NCI-H1694 treated with DMSO at 0.1 percent for 48 hours (cell line): ENCODE data around the gene REC8.

Experiments used
- DNase-seq: peaks from one replicate; lab custom pipeline; 2025; lab: John Stamatoyannopoulos, UW

The REC8 gene, protein sequence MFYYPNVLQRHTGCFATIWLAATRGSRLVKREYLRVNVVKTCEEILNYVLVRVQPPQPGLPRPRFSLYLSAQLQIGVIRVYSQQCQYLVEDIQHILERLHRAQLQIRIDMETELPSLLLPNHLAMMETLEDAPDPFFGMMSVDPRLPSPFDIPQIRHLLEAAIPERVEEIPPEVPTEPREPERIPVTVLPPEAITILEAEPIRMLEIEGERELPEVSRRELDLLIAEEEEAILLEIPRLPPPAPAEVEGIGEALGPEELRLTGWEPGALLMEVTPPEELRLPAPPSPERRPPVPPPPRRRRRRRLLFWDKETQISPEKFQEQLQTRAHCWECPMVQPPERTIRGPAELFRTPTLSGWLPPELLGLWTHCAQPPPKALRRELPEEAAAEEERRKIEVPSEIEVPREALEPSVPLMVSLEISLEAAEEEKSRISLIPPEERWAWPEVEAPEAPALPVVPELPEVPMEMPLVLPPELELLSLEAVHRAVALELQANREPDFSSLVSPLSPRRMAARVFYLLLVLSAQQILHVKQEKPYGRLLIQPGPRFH

DNA sequence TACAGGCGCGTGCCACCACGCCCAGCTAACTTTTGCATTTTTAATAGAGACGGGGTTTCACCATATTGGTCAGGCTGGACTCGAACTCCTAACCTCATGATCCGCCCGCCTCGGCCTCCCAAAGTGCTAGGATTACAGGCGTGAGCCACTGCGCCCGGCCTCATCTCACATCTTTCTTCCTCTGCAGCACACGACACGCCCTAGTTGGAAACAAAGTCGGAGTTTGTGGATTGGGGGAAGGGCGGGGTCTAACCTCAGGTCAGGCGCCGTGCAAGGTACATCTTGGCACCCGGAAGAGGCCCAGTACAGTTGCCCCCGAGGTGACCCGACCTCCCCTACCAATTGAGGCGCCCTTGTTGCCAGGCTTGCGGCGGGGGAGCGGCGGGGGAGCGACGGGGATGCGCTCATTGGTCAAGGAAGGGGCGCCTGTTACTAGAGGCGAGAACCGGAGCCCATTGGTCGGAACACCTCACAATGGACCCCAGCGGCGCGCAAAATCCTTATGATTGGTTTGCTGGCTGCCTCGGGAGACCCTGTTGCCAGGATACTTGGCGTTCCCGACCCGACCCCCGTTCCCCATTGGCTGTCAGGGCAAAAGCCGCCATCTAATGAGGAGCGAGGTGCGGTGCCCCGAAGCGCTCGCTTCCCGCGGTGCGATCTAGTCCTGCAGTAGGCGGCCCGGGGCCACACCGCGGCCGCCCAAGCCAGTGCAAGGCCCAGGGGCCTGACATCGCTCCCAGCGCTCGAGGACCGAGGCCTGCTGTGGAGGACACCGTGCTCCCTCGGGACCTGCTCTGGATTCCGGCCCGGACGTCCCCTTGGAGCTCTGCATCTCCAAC, at the start of gene REC8:
REC8 (plus strand) TSS at position 659 of the 839 bp plus-strand sequence. CDS start 473 bp downstream, outside the sequence.
- peak; percentile 98 for DNase-seq

DNA sequence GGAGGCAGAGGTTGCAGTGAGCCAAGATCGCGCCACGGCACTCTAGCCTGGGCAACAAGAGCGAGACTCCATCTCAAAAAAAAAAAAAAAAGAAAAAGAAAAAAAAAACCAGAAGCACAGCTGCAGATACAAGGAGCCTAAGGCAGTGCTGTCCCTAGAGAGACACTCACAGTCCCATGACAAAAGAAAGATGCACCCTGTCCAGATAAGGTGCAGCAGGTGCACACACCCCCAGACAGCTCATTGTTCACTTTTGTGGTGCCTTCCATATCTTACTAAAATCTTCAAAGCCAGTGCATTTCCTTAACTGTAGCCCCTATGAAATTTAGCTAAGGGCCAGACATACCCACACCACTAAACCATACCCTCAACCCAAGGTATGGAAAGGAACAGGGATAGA, 49.5 kb upstream of the REC8 start:
- DNase-seq = no peak

DNA sequence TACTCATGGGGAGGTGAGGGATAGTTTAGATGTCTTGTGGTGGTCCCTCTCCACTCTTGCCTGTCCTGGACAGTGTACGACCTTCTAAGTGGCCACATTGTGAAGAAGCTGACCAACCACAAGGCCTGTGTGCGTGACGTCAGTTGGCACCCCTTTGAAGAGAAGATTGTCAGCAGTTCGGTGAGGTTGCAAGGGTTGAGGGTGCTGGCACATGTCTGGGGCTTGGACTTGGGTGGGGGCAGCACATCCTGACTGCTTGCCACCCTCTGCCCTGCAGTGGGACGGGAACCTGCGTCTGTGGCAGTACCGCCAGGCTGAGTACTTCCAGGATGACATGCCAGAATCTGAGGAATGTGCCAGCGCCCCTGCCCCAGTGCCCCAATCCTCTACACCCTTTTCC, 49.0 kb upstream of the REC8 start:
- DNase-seq = no peak

DNA sequence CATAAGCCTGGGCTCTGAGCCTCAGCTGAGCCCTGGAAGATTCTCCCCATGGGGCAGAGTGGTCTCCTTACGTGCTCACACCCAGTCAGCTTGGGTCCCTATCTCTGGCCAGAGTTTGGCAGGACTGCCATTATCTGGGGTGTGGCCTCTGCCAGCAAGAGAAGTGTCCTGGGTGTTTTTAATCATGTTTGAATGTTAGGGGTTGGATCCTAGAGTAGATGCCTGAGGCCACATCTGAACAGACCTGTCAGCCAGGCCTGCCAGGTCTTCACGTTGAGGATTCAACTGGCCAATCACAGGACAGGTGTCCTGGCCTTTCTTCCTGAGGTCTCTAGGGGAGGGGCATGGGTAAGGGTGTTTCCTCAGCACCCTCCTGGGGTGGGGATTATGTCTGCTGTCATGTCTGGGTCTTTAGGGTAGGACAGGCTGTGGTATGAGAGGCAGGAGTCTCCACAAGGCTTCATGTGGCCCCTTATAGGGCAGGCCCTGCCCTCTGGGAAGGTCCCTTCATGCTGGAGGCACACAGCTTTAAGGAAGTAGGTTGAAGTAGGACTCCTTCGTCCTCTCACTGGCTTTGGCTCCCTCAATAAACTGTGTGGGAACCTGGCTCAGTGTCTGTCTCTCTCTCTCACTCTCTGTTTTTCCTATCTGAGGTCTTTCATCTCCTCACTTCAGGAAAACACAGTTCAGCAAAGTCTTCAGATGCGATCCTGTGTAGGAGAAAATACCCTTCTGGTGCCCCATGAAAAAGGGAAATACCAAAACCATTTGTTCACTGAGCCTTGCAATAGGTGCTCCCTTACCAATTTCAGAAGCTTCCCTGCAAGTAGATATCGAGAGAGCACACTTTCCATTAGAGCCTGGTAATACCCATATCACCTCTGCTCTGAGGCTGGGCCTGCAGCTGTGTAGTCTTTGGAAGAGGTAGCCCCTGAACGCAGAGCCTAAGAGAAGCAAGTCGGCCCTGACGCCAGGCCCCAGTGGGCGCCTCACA, 48.2 kb upstream of the REC8 start:
- no peak for DNase-seq

DNA sequence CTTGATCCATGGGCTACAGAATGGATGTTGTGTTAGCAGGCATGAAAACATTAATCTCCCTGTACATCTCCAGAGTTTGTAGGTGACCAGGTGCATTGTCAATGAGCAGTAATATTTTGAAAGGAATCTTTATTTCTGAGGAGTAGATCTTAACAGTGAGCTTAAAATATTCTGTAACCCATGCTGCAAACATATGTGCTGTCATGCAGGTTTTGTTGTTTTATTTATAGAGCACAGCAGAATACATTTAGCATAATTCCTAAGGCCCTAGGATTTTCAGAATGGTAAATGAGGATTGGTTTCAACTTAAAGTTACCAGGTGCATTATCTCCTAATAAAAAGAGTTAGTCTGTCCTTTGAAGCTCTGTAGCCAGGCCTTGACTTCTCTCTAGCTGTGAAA, 44.9 kb upstream of the REC8 start:
- no peak for DNase-seq

DNA sequence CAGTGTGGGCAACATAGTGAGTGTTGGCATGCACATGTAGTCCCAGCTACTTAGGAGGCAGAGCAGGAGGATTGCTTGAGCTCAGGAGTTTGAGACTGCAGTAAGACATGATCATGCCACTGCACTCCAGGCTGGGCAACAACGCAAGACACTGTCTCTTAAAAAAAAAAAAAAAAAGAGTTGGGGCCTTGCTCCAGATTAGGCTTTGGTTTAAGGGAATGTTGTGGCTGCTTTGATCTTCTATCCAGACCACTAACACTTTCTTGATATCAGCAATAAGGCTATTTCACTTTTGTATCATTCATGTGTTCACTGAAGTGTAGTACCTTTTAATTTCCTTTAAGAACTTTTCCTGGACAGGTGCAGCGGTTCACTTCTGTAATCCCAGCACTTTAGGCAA, 44.2 kb upstream of the REC8 start:
- DNase-seq = no peak

DNA sequence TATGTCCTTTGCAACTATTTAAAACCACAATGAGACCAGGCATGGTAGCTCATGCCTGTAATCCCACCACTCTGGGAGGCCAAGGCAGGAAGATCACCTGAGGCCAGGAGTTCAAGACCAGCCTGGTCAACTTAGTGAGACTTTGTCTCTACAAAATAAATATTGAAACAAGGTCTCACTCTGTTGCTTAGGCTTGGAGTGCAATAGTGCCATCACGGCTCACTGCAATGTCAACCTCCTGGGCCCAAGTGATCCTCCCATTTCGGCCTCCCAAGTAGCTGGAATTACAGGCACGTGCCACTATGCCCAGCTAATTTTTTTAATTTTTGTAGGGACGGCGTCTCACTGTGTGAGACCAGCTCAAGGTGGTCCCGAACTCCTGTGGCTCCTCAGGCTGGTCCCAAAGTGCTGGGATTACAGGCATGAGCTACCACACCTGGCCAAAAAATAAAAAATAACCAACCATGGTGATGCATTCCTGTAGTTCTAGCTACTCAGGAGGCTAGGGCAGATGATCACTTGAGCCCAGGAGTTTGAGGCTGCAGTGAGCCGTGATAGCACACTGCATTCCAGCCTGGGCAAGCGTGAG, 42.4 kb upstream of the REC8 start:
- DNase-seq = no peak

DNA sequence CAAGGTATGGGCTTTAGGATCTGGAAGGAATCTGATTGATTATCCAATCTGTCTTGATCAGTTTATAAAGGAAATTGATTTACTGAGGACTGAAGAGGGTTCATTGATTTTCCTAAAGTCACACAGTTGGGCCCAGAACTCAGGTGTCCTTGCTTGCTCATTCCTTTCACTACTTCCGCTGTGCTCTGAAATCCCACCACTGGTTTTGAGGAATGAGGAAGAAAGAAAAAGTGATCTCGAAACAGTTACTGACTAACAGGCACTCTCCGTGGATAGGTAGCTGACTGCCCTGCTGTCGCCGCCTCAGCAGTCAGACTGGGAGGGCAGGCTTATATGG, 41.5 kb upstream of the REC8 start, which contains the start of gene FITM1:
FITM1 (plus strand) TSS at position 280 of the 337 bp plus-strand sequence. CDS start 905 bp downstream, outside the sequence.
- DNase-seq = no peak

DNA sequence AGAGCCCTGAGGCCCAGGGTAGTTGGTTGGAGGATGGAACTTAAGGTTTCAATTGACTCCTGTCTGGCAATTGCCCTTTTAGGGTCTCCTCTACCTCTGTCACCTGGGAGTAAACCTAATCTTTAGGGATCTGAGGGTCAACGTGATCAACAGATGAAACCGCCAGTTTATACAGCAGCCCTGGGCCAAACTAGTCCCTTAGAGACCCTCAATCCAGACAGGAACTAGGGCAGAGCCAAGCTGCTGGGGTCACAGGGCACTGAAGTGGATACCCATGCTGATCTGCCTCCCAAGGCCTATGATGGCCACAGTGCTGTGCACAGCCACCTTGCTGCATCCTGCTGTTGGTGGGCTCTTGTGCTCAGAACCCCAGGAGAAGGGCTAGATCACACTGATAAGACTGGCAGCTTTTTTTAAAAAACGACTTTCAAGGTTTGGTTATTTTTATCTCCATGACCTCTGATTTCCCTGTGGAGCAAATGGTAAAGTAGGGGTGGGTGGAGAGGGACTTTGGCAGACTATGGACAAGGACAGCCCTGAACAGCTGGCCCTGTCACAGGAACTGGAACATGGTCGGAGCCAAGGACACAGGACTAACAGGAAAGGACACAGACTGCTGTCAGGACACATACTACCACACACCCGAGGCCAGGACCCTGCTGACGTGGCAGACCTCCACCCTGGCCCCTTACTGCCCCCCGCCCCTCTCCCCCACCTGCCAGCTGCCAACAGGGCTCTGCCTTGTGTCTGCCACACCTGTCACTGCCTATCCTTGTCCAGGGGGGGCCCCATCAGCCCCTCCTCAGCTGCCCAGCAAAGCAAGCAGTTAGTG, 40.9 kb upstream of the REC8 start:
- no peak for DNase-seq

DNA sequence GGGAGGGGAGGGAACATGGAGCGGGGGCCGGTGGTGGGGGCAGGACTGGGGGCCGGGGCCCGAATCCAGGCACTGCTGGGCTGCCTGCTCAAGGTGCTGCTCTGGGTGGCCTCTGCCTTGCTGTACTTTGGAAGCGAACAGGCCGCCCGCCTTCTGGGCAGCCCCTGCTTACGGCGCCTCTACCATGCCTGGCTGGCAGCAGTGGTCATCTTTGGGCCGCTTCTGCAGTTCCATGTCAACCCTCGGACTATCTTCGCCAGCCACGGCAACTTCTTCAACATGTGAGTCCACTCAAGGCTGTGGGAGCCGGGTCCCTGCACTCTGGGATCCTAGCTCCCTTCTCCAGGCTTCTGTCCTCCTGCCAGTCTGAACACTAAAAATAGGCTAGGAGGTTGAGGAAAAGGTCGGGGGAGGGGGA, 40.3 kb upstream of the REC8 start:
- DNase-seq = no peak

DNA sequence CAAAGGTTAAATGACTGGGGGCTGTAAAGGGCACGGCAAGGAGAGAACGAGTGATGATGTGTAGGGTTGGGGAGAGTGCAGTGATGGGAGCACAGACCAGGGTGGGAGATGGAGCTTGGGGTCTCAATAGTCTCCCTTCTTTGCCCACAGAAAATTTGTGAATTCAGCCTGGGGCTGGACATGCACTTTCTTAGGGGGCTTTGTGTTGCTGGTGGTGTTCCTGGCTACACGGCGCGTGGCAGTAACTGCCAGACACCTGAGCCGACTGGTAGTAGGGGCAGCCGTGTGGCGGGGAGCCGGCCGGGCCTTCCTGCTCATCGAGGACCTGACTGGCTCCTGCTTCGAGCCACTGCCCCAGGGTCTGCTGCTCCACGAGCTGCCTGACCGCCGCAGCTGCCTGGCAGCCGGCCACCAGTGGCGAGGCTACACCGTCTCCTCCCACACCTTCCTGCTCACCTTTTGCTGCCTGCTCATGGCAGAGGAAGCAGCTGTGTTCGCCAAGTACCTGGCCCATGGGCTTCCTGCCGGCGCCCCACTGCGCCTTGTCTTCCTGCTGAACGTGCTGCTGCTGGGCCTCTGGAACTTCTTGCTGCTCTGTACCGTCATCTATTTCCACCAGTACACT, 39.7 kb upstream of the REC8 start:
- no peak for DNase-seq

DNA sequence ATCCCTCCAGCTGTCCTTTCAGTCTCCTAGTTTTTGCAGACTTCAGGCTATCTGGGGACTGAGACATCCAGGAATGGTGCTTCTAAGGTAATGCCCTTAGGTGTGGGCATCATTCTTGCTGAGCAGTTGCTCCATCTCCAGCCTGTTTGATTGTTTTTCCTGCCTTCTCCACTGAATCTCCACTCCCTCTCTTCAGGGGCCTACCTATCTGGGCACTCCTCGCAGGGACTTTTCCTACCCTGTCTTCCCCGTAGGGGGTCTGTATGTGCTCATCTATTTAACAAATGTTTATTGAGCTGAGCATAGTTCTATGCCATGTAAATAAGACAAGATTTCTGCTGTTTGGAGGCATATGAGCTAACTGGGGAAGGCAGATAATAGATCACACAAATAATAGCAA, 38.9 kb upstream of the REC8 start:
- no peak for DNase-seq

DNA sequence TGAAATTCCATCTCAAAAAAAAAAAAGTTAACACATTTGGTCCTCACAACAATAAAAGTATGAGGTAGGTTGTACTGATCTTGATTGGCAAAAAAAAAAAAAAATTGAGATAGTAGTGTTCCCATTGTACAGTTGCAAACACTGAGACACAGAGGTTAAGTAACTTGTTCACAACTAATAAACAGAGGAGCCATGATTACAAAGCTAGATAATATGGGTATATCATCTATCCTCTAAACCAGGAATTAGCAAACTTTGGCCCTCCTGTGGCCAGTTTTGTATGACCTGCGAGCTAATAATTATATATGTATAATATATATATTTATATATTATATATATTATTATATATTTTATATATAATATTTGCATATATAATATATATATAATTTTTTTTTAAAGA, 38.1 kb upstream of the REC8 start:
- DNase-seq = no peak

DNA sequence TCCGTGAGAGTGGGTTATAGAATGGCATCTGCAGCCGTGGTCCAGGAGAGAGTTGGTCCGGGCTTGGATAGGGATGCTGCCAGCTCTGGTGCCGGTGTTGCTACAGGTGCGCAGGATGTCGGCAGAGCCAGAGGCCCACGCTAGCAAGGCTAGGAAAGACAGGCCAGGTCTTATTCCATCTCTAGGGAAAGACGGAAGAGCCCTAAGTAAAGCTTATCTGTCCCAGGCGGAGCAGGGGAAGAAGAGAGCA, 36.4 kb upstream of the REC8 start:
- no peak for DNase-seq

DNA sequence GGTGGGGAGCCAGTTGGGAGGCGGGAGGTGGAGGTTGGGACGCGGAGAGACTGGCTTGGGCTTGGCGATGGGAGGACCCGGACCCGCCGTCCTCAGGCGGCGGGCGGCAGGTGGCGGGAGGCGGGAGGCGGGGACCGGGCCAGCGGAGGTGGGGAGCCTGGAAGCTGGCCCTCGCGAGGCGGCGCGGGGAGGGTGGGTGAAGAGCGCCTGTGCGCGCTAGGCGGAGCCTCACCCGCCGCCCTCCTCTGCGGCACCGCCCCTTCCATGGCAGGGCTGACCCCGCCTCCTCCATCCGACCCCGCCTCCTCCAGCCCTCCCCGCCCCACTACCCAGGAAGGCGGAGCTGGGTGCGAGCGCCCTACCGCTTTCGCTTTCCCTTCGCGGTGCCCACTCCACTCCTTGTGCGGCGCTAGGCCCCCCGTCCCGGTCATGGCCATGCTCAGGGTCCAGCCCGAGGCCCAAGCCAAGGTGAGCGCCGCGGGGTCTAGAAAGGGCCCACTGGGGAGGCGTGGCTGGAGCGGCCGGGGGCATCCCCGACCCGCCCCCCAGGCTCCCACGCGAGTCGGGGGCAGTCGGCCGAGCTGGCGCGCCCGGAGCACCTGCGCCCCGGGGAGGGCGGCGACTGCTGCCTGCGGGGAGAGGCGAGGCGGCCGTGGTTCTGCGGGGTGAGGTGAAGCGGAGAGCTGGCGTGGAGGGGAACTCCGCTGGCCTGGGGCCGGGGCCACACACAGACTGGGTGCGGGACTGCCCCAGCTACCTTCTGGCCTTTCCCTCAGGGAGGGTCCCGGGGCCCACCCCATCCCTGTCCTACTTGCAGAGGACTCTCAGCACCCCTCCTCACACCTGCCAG, 35.8 kb upstream of the REC8 start, which contains the start of gene PSME1:
PSME1 (plus strand) TSS at position 361 of the 850 bp plus-strand sequence; CDS start at position 430, 69 bp downstream.
- DNase-seq = peak; percentile 82

DNA sequence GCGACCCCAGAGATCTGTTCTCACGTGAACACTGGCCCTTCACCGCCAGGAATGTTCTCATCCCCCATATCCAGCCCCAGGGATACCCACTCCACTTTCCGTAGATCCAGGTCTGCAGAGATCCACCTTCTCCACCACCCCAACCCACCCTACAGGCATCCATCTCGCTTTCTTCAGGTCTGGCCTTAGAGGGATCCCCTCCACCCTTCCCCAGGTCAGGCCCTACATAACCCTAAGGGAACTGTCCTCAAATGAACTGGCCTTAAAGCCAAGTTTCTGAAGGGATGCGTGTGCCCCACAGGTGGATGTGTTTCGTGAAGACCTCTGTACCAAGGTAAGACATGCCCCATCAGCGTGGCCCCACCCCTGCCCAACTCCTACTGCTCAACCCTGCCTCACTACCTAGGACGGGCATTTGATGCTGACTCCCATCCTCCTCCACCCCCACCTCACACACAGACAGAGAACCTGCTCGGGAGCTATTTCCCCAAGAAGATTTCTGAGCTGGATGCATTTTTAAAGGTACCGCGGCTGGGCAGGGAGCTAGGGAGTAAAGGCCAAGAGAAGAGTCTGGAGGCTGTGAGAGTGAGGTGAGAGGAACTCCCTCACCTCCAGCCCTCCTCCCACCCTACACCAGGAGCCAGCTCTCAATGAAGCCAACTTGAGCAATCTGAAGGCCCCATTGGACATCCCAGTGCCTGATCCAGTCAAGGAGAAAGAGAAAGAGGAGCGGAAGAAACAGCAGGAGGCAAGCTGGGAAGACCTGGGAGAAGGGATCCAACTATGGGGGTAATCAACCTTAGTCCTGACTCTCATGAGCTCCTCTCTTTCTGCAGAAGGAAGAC, 35.0 kb upstream of the REC8 start:
- no peak for DNase-seq

DNA sequence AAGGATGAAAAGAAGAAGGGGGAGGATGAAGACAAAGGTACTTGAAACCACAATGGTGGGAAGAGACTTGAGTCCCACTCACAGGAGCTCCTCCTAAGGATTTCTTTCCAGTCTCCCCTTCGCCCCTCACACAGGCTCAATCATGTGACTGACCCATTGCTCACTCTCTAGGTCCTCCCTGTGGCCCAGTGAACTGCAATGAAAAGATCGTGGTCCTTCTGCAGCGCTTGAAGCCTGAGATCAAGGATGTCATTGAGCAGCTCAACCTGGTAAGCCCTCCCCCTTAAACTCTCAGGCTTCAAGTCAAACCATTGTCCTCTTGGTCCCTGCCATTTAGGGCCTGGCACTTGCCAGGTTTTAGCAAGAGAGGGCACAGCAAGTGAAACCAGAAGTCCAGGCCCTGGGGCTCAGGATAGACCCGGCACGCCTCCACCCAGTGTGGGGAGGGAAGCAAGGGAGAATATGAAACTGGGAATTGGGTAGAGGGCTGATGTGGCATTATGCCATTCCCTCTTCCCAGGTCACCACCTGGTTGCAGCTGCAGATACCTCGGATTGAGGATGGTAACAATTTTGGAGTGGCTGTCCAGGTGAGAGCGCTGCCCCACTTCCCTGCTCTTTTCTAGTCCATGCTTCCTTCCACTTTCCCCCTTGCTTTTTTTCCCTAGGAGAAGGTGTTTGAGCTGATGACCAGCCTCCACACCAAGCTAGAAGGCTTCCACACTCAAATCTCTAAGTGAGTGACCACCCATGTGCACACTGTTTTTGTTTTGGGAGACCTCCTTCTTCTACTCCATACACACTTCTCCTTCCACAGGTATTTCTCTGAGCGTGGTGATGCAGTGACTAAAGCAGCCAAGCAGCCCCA, 34.1 kb upstream of the REC8 start:
- DNase-seq = no peak
